Caco-2 (cell line): ENCODE measurements around the gene SF3B2. TPM values are rescaled to one million over a fixed set of nuclear protein-coding genes. Genes with fewer than 3 reads are reported as not detected.

Experiments
- BruUV-seq: library from RNA; stranded (reverse); fragments of 400-500 nt; replicated peaks from 2 replicates; lab custom pipeline; 2021; lab: Mats Ljungman, UMichigan
- CTCF ChIA-PET: fragments of 300-600 bp; sonication (Branson Sonifier 250); formaldehyde crosslinking; loops from one replicate; lab custom pipeline; 2022; ENCODE audit warnings: antibody characterized with exemption; lab: Charles Lee
- POLR2A ChIA-PET: fragments of 300-600 bp; sonication (Branson Sonifier 250); formaldehyde crosslinking; loops from one replicate; lab custom pipeline; 2022; ENCODE audit warnings: antibody characterized with exemption; lab: Charles Lee
- DNase-seq, 2 experiments: peaks; one replicate each; pipeline versions ENCODE4 v3.0.0 to v3.0.0-alpha.2; 2020 to 2022
- H3K27me3 ChIP-seq: replicated peaks from 2 replicates; pipeline ENCODE4 v1.6.0; 2011; ENCODE audit warnings: low read length; ENCODE audit not compliant: control insufficient read depth, insufficient read depth
- H3K36me3 ChIP-seq: 2 replicates; pipeline ENCODE4 v1.5.1; 2011; ENCODE audit warnings: low read length; ENCODE audit not compliant: control insufficient read depth, insufficient read depth
- H3K4me1 ChIP-seq: fragments of 250-450 bp; sonication (Bioruptor Pico); 2 replicates; pipeline ENCODE4 v1.5.1; 2020; ENCODE audit warnings: mild to moderate bottlenecking
- H3K4me3 ChIP-seq: 2 replicates; pipeline ENCODE4 v1.5.1; 2011; ENCODE audit warnings: low read depth, mild to moderate bottlenecking, control low read depth, low read length
- H3K9me3 ChIP-seq: fragments of 250-450 bp; sonication (Bioruptor Pico); 2 replicates; pipeline ENCODE4 v1.5.1; 2020; ENCODE audit warnings: mild to moderate bottlenecking, moderate library complexity
- H3K27ac Mint-ChIP-seq: one replicate; pipeline ENCODE4 v1.8.0; 2022; ENCODE audit warnings: mixed read lengths; ENCODE audit not compliant: unreplicated experiment
- H3K27me3 Mint-ChIP-seq: one replicate; pipeline ENCODE4 v1.8.0; 2022; ENCODE audit warnings: mixed read lengths; ENCODE audit not compliant: insufficient read depth, unreplicated experiment
- H3K36me3 Mint-ChIP-seq: one replicate; pipeline ENCODE4 v1.8.0; 2022; ENCODE audit warnings: mild to moderate bottlenecking, mixed read lengths; ENCODE audit not compliant: insufficient read depth, unreplicated experiment
- H3K4me1 Mint-ChIP-seq: one replicate; pipeline ENCODE4 v1.8.0; 2022; ENCODE audit warnings: low read depth, mixed read lengths; ENCODE audit not compliant: unreplicated experiment
- H3K4me3 Mint-ChIP-seq: one replicate; pipeline ENCODE4 v1.8.0; 2022; ENCODE audit warnings: mild to moderate bottlenecking, moderate library complexity, mixed read lengths; ENCODE audit not compliant: unreplicated experiment
- H3K9me3 Mint-ChIP-seq: one replicate; pipeline ENCODE4 v1.8.0; 2022; ENCODE audit warnings: mixed read lengths; ENCODE audit not compliant: unreplicated experiment
- intact Hi-C: fragments of 100-400 bp; cut with micrococcal nuclease; formaldehyde crosslinking; loops from one replicate; pipeline ENCODE4 v1.10.0; 2022; ENCODE audit not compliant: unreplicated experiment
- total RNA-seq: library from RNA; stranded (reverse); gene quantifications from 2 replicates; pipeline ENCODE4 v1.2.3, GENCODE V29; 2022
- TF ChIP-seq, protein P1 (sequence below), 2 experiments: fragments of 200-600 bp in 1 of 2; IDR thresholded peaks; 1 replicate in 1 of 2; 2 replicates in 1 of 2; pipeline versions ENCODE4 v1.5.1 to v1.8.0; 2011 to 2022; ENCODE audit warnings: antibody characterized with exemption in 1 of 2, control low read depth in 1 of 2, inconsistent platforms in 1 of 2, low read depth in 1 of 2, low read length in 1 of 2, mild to moderate bottlenecking in 1 of 2, moderate library complexity in 1 of 2; ENCODE audit not compliant: insufficient read depth in 1 of 2, severe bottlenecking in 1 of 2, unreplicated experiment in 1 of 2

The SF3B2 gene
- total RNA-seq, 1 experiment from 2014 or later: 224 TPM

DNA sequence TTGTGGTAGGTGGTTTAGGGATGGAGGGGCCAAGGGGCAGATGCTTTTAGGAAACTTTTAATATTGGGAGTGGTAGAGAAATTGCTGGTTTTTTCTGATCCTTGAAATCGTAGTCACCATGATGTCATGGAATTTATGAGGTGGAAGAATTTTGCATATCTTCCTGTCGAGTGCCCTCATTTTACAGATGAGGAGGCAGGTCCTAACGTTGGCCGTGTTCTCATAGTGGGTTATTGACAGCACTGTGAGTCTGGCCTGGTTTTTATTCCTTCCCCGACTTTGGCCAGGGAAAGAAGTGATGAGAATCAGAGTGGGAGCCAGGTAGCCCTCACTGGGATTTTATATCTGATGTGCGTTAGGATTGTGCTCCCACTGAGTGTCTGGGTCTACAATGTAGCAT lies 9.1 kb downstream of the SF3B2 start:
- Mint-ChIP-seq H3K27me3 (no peaks in the 10 kb centered on the region), H3K4me3 (no peak overlapping the region), H3K36me3 (peaks cover 95% of the 10 kb centered on the region), H3K27ac (no peak overlapping the region), H3K9me3 (no peaks in the 10 kb centered on the region), H3K4me1 (no peaks in the 10 kb centered on the region)
- Histone ChIP-seq H3K27me3 (no peaks in the 10 kb centered on the region), H3K36me3 (peaks cover 18% of the 10 kb centered on the region), H3K9me3 (no peaks in the 10 kb centered on the region), H3K4me1 (no peaks in the 10 kb centered on the region), H3K4me3 (no peak overlapping the region)
- ChIA-PET POLR2A (interaction anchor here (1.4 kb wide), 1 partner anchor 8 kb away, joined by 4 read pairs; no protein-coding TSS in a partner anchor), CTCF (interaction anchor here (0.9 kb wide), 1 partner anchor 10 kb away, joined by 3 read pairs; no protein-coding TSS in a partner anchor)
- intact Hi-C loops: no loop called here
- no peak for DNase-seq
- BruUV-seq: no TSS peak
- TF ChIP-seq, protein P1, sequence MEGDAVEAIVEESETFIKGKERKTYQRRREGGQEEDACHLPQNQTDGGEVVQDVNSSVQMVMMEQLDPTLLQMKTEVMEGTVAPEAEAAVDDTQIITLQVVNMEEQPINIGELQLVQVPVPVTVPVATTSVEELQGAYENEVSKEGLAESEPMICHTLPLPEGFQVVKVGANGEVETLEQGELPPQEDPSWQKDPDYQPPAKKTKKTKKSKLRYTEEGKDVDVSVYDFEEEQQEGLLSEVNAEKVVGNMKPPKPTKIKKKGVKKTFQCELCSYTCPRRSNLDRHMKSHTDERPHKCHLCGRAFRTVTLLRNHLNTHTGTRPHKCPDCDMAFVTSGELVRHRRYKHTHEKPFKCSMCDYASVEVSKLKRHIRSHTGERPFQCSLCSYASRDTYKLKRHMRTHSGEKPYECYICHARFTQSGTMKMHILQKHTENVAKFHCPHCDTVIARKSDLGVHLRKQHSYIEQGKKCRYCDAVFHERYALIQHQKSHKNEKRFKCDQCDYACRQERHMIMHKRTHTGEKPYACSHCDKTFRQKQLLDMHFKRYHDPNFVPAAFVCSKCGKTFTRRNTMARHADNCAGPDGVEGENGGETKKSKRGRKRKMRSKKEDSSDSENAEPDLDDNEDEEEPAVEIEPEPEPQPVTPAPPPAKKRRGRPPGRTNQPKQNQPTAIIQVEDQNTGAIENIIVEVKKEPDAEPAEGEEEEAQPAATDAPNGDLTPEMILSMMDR (IDR thresholded peaks at IDR 0.05; ENCODE audit: insufficient read depth in 1 of 2, low read depth in 1 of 2, low read length in 1 of 2, severe bottlenecking in 1 of 2, unreplicated experiment in 1 of 2): no peak

DNA sequence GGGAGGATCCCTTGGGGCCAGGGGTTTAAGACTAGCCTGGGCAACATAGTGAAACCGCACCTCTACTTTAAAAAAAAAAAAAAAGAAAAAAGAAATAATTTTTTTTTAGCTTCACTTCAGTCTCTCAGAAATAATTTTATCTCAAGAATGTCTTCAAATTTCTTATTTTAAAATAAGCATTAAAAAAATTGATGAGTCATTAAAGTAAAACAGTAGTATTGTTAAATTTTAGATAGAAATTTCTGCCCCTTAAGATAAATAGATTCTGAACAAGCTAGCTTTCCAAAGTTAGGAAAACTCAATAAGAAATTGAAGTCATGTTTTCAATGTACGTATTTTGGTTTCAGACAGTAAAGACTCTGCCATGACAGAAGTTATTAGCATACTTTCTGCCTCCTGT lies 10.2 kb downstream of the SF3B2 start:
- Mint-ChIP-seq H3K9me3 (no peaks in the 10 kb centered on the region), H3K36me3 (peaks cover 95% of the 10 kb centered on the region), H3K27ac (no peak overlapping the region), H3K27me3 (no peaks in the 10 kb centered on the region), H3K4me1 (no peaks in the 10 kb centered on the region), H3K4me3 (no peak overlapping the region)
- no TSS peak for BruUV-seq
- TF ChIP-seq, protein P1 (IDR thresholded peaks at IDR 0.05; ENCODE audit: insufficient read depth in 1 of 2, low read depth in 1 of 2, low read length in 1 of 2, severe bottlenecking in 1 of 2, unreplicated experiment in 1 of 2): no peak
- H3K4me1 ChIP-seq: no peaks in the 10 kb centered on the region
- no peak overlapping the region for H3K4me3 ChIP-seq
- ChIA-PET CTCF (no interaction called here), POLR2A (interaction anchor here (1.4 kb wide), 1 partner anchor 10 kb away, joined by 4 read pairs; no protein-coding TSS in a partner anchor)
- no peaks in the 10 kb centered on the region for H3K9me3 ChIP-seq
- intact Hi-C loops: no loop called here
- DNase-seq: no peak
- peaks cover 18% of the 10 kb centered on the region for H3K36me3 ChIP-seq
- no peaks in the 10 kb centered on the region for H3K27me3 ChIP-seq

DNA sequence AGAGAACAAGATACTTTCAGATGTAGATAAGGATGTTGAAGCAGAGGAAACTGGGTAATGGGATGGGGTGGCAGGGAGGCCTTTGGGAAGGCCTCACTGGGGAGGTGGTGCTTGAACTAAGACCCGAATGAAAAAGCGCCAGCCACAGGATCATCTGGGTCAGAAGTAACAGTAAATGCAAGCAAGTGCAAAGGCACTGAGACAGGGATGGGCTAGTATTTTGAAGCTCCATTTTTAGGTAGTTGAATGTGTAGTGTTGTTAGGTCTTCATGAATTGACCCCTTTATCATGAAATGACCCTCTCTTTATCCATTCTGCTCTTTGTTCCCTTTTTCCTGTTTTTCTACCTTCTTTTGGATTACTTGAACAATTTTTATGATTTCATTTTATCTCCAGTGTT lies 11.7 kb downstream of the SF3B2 start:
- no peaks in the 10 kb centered on the region for H3K9me3 Mint-ChIP-seq
- TF ChIP-seq, protein P1 (IDR thresholded peaks at IDR 0.05; ENCODE audit: insufficient read depth in 1 of 2, low read depth in 1 of 2, low read length in 1 of 2, severe bottlenecking in 1 of 2, unreplicated experiment in 1 of 2): no peak
- Histone ChIP-seq H3K4me3 (no peak overlapping the region), H3K27me3 (no peaks in the 10 kb centered on the region), H3K4me1 (no peaks in the 10 kb centered on the region), H3K9me3 (no peaks in the 10 kb centered on the region), H3K36me3 (peaks cover 16% of the 10 kb centered on the region)
- DNase-seq: no peak
- intact Hi-C loops: no loop called here
- ChIA-PET CTCF (interaction anchor here (0.6 kb wide), 1 partner anchor 176 kb away, joined by 3 read pairs; the partner anchor contains the start of gene FIBP), POLR2A (no interaction called here)
- no peak overlapping the region for H3K4me3 Mint-ChIP-seq
- BruUV-seq: no TSS peak
- no peak overlapping the region for H3K27ac Mint-ChIP-seq
- no peaks in the 10 kb centered on the region for H3K4me1 Mint-ChIP-seq
- no peaks in the 10 kb centered on the region for H3K27me3 Mint-ChIP-seq
- peaks cover 95% of the 10 kb centered on the region for H3K36me3 Mint-ChIP-seq
